NT2/D1 (cell line): ENCODE measurements around the gene SLC35A5.

Experiments used
- DNase-seq: peaks from one replicate; pipeline ENCODE4 v3.0.0-alpha.2; 2011; ENCODE audit warnings: low read depth, low spot score
- H3K27me3 ChIP-seq: 2 replicates; pipeline ENCODE4 v1.6.0; 2011; ENCODE audit warnings: mild to moderate bottlenecking; ENCODE audit not compliant: insufficient read length, insufficient read depth
- H3K36me3 ChIP-seq: 2 replicates; pipeline ENCODE4 v1.6.1; 2011; ENCODE audit warnings: mild to moderate bottlenecking, low read length, mixed read lengths; ENCODE audit not compliant: insufficient read depth, insufficient read length
- H3K4me1 ChIP-seq: 2 replicates; pipeline ENCODE4 v1.5.1; 2011; ENCODE audit not compliant: insufficient read depth, insufficient read length
- H3K4me3 ChIP-seq: 2 replicates; pipeline ENCODE4 v1.5.1; 2011; ENCODE audit warnings: low read depth; ENCODE audit not compliant: insufficient read length
- H3K9ac ChIP-seq: 2 replicates; pipeline ENCODE4 v1.6.0; 2011; ENCODE audit warnings: low read depth; ENCODE audit not compliant: insufficient read length
- H3K9me3 ChIP-seq: 2 replicates; pipeline ENCODE4 v1.5.1; 2011; ENCODE audit warnings: mild to moderate bottlenecking, low read length; ENCODE audit not compliant: insufficient read depth
- SUZ12 ChIP-seq: IDR thresholded peaks from 2 replicates; pipeline ENCODE4 v1.6.1; 2011; ENCODE audit not compliant: insufficient read length, insufficient read depth; ENCODE audit errors: extremely low read depth
- YY1 ChIP-seq: IDR thresholded peaks from 2 replicates; pipeline ENCODE4 v1.6.1; 2011; ENCODE audit not compliant: insufficient read length, insufficient read depth
- ZNF274 ChIP-seq: IDR thresholded peaks from 2 replicates; pipeline ENCODE4 v1.6.1; 2011; ENCODE audit warnings: mild to moderate bottlenecking, low read depth, low read length

SLC35A5 gene

DNA sequence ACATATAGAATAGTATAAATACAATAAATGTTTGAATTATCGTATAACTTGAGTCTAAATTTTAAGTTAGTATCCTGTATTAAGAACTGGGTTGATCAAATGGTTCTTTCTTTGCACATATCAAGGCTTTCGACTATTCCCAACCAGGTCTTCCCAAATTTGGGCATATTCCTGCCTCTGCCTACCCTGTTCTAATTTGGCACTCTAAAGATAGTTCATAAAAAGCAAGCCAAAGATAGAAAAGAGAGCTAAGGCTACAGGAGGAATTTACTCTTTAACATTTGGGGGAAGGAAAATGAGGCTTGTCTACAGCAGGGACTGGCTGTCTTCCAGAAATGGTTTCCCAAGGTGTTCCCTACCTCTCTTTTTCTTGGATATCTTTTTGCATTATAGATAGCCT lies 36.1 kb downstream of the SLC35A5 start:
- Histone ChIP-seq H3K9ac (no peak overlapping the region), H3K4me1 (no peaks in the 10 kb centered on the region), H3K36me3 (no peaks in the 10 kb centered on the region), H3K9me3 (no peaks in the 10 kb centered on the region), H3K27me3 (no peaks in the 10 kb centered on the region), H3K4me3 (no peak overlapping the region)
- TF ChIP-seq ZNF274 (no peak), SUZ12 (no peak), YY1 (no peak)
- DNase-seq, result no peak

DNA sequence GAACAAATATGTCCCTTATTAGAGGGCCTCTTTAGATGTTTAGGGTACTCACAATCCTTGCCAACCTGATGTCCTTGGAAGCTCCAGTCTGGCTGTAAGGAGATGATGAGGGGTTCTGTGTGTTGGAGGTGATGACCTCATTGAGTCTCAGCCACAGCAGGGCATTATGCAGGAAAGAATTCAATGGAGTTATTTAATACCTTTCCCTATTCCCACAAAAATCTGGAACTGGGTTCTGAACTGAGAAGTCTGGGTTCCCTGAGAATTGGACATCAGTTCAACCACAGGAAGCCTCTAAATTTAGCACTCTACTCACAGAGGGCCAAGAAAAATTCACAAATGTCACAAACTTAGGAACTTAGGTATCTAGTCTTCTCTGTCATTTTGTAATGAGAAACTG lies 36.9 kb downstream of the SLC35A5 start:
- H3K27me3 ChIP-seq, result no peaks in the 10 kb centered on the region
- H3K36me3 ChIP-seq, result no peaks in the 10 kb centered on the region
- no peak overlapping the region for H3K9ac ChIP-seq
- no peak for TF ChIP-seq SUZ12
- no peak for DNase-seq
- no peak overlapping the region for H3K4me3 ChIP-seq
- no peaks in the 10 kb centered on the region for H3K9me3 ChIP-seq
- no peaks in the 10 kb centered on the region for H3K4me1 ChIP-seq

GRCh38 chr3:112602217-112602838 lies 40.5 kb downstream of the SLC35A5 start:
- no peak overlapping the region for H3K4me3 ChIP-seq
- H3K27me3 ChIP-seq, result no peaks in the 10 kb centered on the region
- DNase-seq, result no peak
- no peaks in the 10 kb centered on the region for H3K4me1 ChIP-seq
- no peak overlapping the region for H3K9ac ChIP-seq
- H3K36me3 ChIP-seq, result no peaks in the 10 kb centered on the region
- H3K9me3 ChIP-seq, result no peaks in the 10 kb centered on the region
- TF ChIP-seq ZNF274 (no peak), SUZ12 (no peak), YY1 (no peak)

DNA sequence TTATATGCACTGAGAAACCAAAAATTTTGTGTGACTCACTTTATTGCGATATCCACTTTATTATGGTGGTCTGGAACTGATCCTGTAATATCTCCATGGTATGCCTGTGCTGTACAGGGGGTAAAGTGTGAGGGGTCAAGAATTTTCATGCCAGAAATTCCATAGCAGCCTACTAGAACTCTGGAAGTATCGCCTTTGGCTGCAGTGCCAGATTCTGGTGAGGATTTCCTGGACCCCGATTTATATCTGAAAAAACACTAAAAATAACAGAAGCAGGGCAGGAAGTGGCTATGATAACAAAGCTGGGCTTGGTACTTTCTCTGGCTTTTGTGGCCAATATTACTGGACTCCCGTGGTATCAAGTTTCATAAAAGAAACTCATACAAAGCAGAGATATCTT lies 42.7 kb downstream of the SLC35A5 start:
- TF ChIP-seq ZNF274 (no peak), SUZ12 (no peak), YY1 (no peak)
- Histone ChIP-seq H3K4me1 (no peaks in the 10 kb centered on the region), H3K4me3 (no peak overlapping the region), H3K9me3 (no peaks in the 10 kb centered on the region), H3K36me3 (no peaks in the 10 kb centered on the region), H3K9ac (no peak overlapping the region), H3K27me3 (no peaks in the 10 kb centered on the region)
- no peak for DNase-seq

GRCh38 chr3:112605285-112605684 lies 43.4 kb downstream of the SLC35A5 start:
- no peaks in the 10 kb centered on the region for H3K27me3 ChIP-seq
- no peaks in the 10 kb centered on the region for H3K9me3 ChIP-seq
- no peak overlapping the region for H3K4me3 ChIP-seq
- H3K36me3 ChIP-seq, result no peaks in the 10 kb centered on the region
- H3K4me1 ChIP-seq, result no peaks in the 10 kb centered on the region
- H3K9ac ChIP-seq, result no peak overlapping the region
- DNase-seq, result no peak
- TF ChIP-seq YY1 (no peak), SUZ12 (no peak), ZNF274 (no peak)

- TF ChIP-seq YY1 (no peak), SUZ12 (no peak), ZNF274 (no peak)
Measured at GRCh38 chr3:112606098-112606497, 44.3 kb downstream of the SLC35A5 start.

DNA sequence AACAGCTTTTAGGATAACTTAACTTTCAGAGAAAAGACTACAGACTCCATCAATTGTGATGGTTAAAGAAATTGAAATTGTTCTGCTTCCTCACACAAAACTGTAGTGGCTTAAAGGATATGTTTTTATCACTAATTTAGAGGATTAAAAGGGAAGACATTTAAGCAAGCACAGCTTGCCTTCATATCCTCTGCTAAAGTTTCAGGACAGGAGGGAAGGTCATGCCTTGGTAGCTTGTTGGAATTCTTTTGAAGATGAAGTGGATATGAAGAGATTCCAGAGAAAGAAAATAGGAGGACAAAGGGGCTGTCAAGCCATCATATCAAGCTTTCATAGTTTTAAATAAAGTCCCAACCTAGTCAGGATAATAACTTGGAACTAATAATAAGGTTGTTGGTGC lies 46.0 kb downstream of the SLC35A5 start:
- no peak overlapping the region for H3K9ac ChIP-seq
- DNase-seq, result no peak
- TF ChIP-seq SUZ12 (no peak), YY1 (no peak), ZNF274 (no peak)
- H3K4me1 ChIP-seq, result peaks cover 2% of the 10 kb centered on the region
- no peaks in the 10 kb centered on the region for H3K27me3 ChIP-seq
- H3K4me3 ChIP-seq, result no peak overlapping the region
- no peaks in the 10 kb centered on the region for H3K36me3 ChIP-seq
- no peaks in the 10 kb centered on the region for H3K9me3 ChIP-seq

More at GRCh38 chr3:112606098-112606497, 44.3 kb downstream of the SLC35A5 start:
- Histone ChIP-seq H3K36me3 (no peaks in the 10 kb centered on the region), H3K9ac (no peak overlapping the region), H3K9me3 (no peaks in the 10 kb centered on the region), H3K4me3 (no peak overlapping the region), H3K27me3 (no peaks in the 10 kb centered on the region), H3K4me1 (no peaks in the 10 kb centered on the region)
- no peak for DNase-seq
